PC-3 (cell line): ENCODE results near the gene ZFYVE28.

Experiments used
- CTCF ChIP-seq: fragments of 300-600 bp; sonication (generic); conservative IDR thresholded peaks from 2 replicates; pipeline ENCODE4 v1.5.1; 2017; ENCODE audit warnings: antibody characterized with exemption, low read depth, mild to moderate bottlenecking, low read length
- EZH2phosphoT487 ChIP-seq: fragments of 300-600 bp; sonication (generic); IDR thresholded peaks from 2 replicates; pipeline ENCODE4 v1.6.1; 2018; ENCODE audit warnings: mild to moderate bottlenecking, antibody characterized with exemption, low read length, borderline replicate concordance

DNA sequence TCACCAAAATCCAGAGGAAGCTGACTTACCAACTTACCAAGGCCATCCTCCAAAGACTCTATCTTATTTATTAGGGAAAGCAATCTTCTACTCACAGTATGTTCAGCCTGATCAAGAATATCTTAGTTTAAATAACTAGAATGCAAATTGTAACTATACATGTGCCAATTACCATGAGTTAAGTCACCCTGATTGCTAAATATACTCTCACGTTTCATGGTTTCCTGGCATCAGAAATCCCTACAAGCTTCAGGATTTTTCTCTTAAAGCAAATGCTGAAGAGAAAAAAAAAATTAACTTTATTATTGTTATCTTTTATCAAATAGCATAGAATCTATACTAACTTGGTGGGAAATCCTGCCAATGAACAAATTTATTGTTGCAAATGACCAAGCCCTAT, 93.6 kb downstream of the ZFYVE28 start:
- TF ChIP-seq EZH2phosphoT487 (no peak), CTCF (no peak)
